GM10248 (cell line): Measurements from ENCODE around the gene SPRYD3.

Experiments
- CTCF ChIA-PET: fragments of 300-600 bp; sonication (Branson Sonifier 250); formaldehyde crosslinking; extraction: SDS; loops from one replicate; lab custom pipeline; 2021; ENCODE audit warnings: antibody characterized with exemption; lab: Yijun Ruan, JAX
- POLR2A ChIA-PET: fragments of 350-650 bp; sonication (Branson Sonifier 250); formaldehyde crosslinking; extraction: SDS; loops from one replicate; lab custom pipeline; 2020; ENCODE audit warnings: antibody characterized with exemption; lab: Yijun Ruan, JAX
- DNase-seq: peaks from one replicate; pipeline ENCODE4 v3.0.0; 2012; ENCODE audit errors: extremely low spot score
- TF ChIP-seq, protein P1 (sequence below): IDR thresholded peaks from 2 replicates; pipeline ENCODE4 v1.5.1; 2012; ENCODE audit warnings: mild to moderate bottlenecking, low read depth; ENCODE audit errors: extremely low read depth, missing control alignments, control extremely low read depth

The SPRYD3 gene

GRCh38 chr12:53062977-53063707 is 16.0 kb downstream of the SPRYD3 start:
- CTCF ChIA-PET = interaction anchor here (1.0 to 14.8 kb wide), 6 partner anchors 9 to 258 kb away, joined by 3 to 294 read pairs (median 72); partner anchors contain the start of genes IGFBP6, SOAT2, SPRYD3 and TNS2
- POLR2A ChIA-PET = interaction anchor here (0.9 to 1.2 kb wide), 2 partner anchors 8 to 16 kb away, joined by 3 to 8 read pairs; partner anchors contain the start of gene SPRYD3
- DNase-seq = no peak
- TF ChIP-seq, protein P1, sequence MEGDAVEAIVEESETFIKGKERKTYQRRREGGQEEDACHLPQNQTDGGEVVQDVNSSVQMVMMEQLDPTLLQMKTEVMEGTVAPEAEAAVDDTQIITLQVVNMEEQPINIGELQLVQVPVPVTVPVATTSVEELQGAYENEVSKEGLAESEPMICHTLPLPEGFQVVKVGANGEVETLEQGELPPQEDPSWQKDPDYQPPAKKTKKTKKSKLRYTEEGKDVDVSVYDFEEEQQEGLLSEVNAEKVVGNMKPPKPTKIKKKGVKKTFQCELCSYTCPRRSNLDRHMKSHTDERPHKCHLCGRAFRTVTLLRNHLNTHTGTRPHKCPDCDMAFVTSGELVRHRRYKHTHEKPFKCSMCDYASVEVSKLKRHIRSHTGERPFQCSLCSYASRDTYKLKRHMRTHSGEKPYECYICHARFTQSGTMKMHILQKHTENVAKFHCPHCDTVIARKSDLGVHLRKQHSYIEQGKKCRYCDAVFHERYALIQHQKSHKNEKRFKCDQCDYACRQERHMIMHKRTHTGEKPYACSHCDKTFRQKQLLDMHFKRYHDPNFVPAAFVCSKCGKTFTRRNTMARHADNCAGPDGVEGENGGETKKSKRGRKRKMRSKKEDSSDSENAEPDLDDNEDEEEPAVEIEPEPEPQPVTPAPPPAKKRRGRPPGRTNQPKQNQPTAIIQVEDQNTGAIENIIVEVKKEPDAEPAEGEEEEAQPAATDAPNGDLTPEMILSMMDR = no peak

DNA sequence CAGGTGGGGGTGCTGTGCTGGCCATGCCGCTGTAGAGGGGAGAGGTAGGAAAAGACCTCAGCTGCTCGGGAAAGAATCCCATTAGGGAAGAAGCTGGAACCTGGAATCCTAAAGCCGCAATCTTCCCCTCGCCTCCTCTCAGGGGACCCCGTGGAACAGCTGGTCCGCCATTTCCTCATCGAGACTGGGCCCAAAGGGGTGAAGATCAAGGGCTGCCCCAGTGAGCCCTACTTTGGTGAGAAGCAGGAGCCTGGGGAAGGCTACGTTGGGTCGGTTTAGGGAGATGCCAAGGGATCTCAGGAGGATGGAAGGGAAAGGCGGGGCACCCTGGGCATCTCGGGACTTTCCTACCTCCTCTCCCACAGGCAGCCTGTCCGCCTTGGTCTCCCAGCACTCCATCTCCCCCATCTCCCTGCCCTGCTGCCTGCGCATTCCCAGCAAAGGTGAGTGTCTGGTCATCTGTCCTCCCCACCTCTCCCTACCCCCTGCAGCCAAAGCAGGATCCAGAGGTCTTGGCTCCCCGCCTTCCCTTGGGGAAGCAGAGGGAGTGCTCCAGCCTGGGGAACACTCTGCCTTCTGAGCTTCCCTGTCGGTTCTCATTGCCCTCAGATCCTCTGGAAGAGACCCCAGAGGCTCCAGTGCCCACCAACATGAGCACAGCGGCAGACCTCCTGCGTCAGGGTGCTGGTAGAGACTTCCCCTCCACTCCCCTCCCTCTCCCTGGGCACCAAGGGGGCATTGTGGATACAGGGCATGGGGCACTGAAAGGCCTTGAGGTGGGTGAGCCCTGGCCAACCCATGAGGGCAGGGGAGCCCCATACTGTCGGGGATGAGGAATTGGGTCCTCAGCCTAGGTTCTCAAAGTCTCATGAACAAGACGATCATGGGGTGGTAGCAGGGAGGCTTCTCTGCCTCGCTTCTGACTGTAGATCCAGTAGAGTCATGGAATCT is 16.9 kb downstream of the SPRYD3 start:
- POLR2A ChIA-PET = no interaction called here
- TF ChIP-seq, protein P1 = no peak
- DNase-seq = no peak
- CTCF ChIA-PET = interaction anchor here (1.3 to 14.8 kb wide), 3 partner anchors 12 to 135 kb away, joined by 3 to 294 read pairs (median 264); partner anchors contain the start of genes IGFBP6, SOAT2 and TNS2

DNA sequence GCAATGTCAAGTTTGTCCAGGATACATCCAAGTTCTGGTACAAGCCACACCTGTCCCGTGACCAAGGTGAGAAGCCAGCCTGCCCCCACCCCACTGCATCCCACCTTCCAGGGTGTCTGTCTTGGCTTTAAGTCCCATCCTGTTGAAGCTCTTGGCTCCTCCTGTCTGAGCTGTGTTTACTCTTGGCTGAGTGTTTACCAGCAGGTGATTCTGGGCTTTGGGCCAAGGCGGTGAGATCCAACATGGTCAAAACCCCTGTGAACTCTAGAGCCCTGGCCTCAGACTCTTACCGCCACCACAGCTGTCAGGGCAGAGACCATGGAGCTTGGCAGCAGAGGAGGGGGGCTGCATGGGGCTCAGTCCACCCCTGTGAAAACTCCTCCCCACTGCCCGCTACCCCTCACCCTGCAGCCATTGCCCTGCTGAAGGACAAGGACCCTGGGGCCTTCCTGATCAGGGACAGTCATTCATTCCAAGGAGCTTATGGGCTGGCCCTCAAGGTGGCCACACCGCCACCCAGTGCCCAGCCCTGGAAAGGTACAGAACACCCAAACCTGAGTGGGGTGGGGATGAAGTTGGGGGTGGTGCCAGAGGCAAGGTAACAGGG is 17.7 kb downstream of the SPRYD3 start:
- CTCF ChIA-PET = interaction anchor here (13.7 to 14.8 kb wide), 2 partner anchors 12 to 37 kb away, joined by 264 to 294 read pairs; partner anchors contain the start of genes IGFBP6, SOAT2 and TNS2
- POLR2A ChIA-PET = interaction anchor here (0.6 kb wide), 1 partner anchor 18 kb away, joined by 3 read pairs; the partner anchor contains the start of gene SPRYD3
- no peak for DNase-seq
- TF ChIP-seq, protein P1 = no peak

GRCh38 chr12:53060721-53061276 is 18.4 kb downstream of the SPRYD3 start:
- CTCF ChIA-PET = interaction anchor here (13.7 to 14.8 kb wide), 2 partner anchors 11 to 38 kb away, joined by 264 to 294 read pairs; partner anchors contain the start of genes IGFBP6, SOAT2 and TNS2
- POLR2A ChIA-PET = no interaction called here

GRCh38 chr12:53060064-53060720 is 19.0 kb downstream of the SPRYD3 start:
- TF ChIP-seq, protein P1 = no peak
- ChIA-PET CTCF (interaction anchor here (1.1 to 14.8 kb wide), 3 partner anchors 10 to 39 kb away, joined by 3 to 264 read pairs (median 3); partner anchors contain the start of gene TNS2), POLR2A (no interaction called here)
- no peak for DNase-seq

More at GRCh38 chr12:53060721-53061276, 18.4 kb downstream of the SPRYD3 start:
- no peak for DNase-seq
- TF ChIP-seq, protein P1 = no peak
